Lower leg skin (tissue), 4 donors: ENCODE results near the gene POLN. TPM values are rescaled to one million over a fixed set of nuclear protein-coding genes. Genes with fewer than 3 reads are reported as not detected.

Source experiments
- DNase-seq, 2 donors: peaks; one replicate each; pipeline ENCODE4 v3.0.0-alpha.2; 2019; ENCODE audit warnings: low spot score in 2 of 2
- H3K4me3 ChIP-seq: fragments of 200-600 bp; sonication (generic); 2 replicates; pipeline ENCODE4 v1.5.1; 2017; ENCODE audit warnings: mild to moderate bottlenecking, low read depth; ENCODE audit not compliant: poor library complexity, severe bottlenecking
- CTCF ChIP-seq, 3 donors: fragments of 450-650 bp; IDR thresholded peaks; one replicate each; pipeline ENCODE4 v1.5.1; 2016; ENCODE audit warnings: antibody characterized with exemption in 3 of 3, mild to moderate bottlenecking in 3 of 3, moderate library complexity in 2 of 3
- POLR2A ChIP-seq, 2 donors: fragments of 450-650 bp; IDR thresholded peaks; one replicate each; pipeline ENCODE4 v1.6.1; 2016 to 2017; ENCODE audit warnings: antibody characterized with exemption in 2 of 2, mild to moderate bottlenecking in 1 of 2, moderate library complexity in 1 of 2
- intact Hi-C: fragments of 100-400 bp; cut with DNase I; formaldehyde crosslinking; loops from one replicate; pipeline ENCODE4 v1.15.0; 2023; ENCODE audit warnings: low total_unique reads
- total RNA-seq, 4 donors: library from RNA; depleted of rRNA; stranded (reverse); fragments of >200 nt; gene quantifications; one replicate each; pipeline ENCODE4 v1.1.0, GENCODE V29; 2016

POLN gene
- total RNA-seq, 4 donors from 2014 or later: 0.30 to 3.3 (median 0.89) TPM

- no peak for DNase-seq
- intact Hi-C loops: no loop called here
- H3K4me3 ChIP-seq: no peak overlapping the region
- TF ChIP-seq POLR2A (IDR thresholded peaks at IDR 0.05) (no peak), CTCF (IDR thresholded peaks at IDR 0.05) (no peak)
Measured at GRCh38 chr4:2025817-2026216, 216.1 kb downstream of the POLN start.

- no peak overlapping the region for H3K4me3 ChIP-seq
- intact Hi-C loops: no loop called here
- TF ChIP-seq CTCF (IDR thresholded peaks at IDR 0.05): no peak
- no peak for TF ChIP-seq POLR2A (IDR thresholded peaks at IDR 0.05)
- DNase-seq: no peak
Measured at GRCh38 chr4:2024683-2025082, 217.2 kb downstream of the POLN start.

Other genes starting within 250 kb of the POLN start
- gene NELFA, start 233.1 kb downstream of the POLN start, total RNA-seq: 10 to 100 TPM; 29.3 to 45.3 (median 35.7) TPM
- gene NAT8L, start 182.8 kb downstream of the POLN start, total RNA-seq: 1 to 10 TPM in 2 of 4 donors, under 1 TPM in 2; 0.39 to 1.4 (median 0.97) TPM
- 10 to 100 TPM in 3 of 4 donors, 1 to 10 TPM in 1; 6.8 to 15.3 (median 12.4) TPM for gene HAUS3, start within 50 bp of the POLN start, total RNA-seq
- gene MXD4, start 20.0 kb upstream of the POLN start, total RNA-seq: 10 to 100 TPM; 33.3 to 62.6 (median 47.6) TPM
- gene ZFYVE28, start 176.5 kb upstream of the POLN start, total RNA-seq: 10 to 100 TPM in 2 of 4 donors, 1 to 10 TPM in 2; 5.0 to 12.8 (median 9.9) TPM
- gene CFAP99, start 176.8 kb upstream of the POLN start, total RNA-seq: not detected
- 10 to 100 TPM; 30.4 to 44.0 (median 37.9) TPM for gene RNF4, start 227.0 kb upstream of the POLN start, total RNA-seq